ENCODE results near the gene TIPARP.
"Not testable (repeated sequence)": the region's sequence is repeated elsewhere in the genome, so short reads cannot be mapped to it uniquely, and the experiment has no call there.

The TIPARP gene

DNA sequence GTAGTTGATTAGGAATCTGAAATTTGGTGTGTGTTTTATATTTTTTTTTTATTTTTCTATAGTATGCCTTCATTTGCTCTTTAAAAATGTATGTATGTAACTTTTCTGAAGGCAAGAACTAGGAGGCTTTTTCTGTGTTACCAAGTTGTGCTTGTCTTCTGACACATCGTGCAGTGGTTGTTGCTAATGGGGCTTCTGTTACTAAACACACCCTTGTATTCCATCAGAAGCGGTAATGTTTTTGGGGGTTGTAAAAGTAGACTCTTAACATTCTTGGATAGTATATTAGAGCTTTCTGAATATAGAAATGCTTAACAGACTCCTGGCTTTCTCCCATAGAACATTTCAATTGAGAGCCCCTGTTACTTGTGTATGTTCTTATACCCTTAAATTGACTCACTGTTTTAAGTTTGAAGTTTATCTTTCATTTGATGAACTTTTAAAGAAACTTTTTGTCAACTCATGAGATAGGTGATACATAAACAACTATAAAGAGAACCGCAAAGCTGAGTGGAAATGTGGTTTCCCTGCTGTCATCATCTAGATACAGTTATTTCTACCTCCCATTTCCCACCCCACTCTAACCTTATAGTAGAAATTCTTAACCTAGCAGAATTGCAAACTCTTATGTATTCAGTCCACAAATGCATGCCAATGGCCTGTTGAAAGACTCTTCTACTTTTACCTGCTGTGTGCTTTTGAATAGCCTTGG lies 2.5 kb downstream of the TIPARP start:
- peak; percentile 20 for DNase-seq

DNA sequence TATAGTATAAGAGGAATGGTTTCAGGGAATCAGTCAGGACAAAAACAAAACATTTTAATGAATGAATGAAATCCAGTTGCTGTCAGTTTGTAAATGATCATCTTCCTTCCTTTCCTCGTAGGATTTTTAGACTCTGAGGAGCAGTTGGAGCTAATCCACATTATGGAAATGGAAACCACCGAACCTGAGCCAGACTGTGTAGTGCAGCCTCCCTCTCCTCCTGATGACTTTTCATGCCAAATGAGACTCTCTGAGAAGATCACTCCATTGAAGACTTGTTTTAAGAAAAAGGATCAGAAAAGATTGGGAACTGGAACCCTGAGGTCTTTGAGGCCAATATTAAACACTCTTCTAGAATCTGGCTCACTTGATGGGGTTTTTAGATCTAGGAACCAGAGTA lies 3.1 kb downstream of the TIPARP start:
- no peak for DNase-seq

- no peak for DNase-seq
These were observed 3.8 kb downstream of the TIPARP start for GRCh38 chr3:156678197-156678596.

DNA sequence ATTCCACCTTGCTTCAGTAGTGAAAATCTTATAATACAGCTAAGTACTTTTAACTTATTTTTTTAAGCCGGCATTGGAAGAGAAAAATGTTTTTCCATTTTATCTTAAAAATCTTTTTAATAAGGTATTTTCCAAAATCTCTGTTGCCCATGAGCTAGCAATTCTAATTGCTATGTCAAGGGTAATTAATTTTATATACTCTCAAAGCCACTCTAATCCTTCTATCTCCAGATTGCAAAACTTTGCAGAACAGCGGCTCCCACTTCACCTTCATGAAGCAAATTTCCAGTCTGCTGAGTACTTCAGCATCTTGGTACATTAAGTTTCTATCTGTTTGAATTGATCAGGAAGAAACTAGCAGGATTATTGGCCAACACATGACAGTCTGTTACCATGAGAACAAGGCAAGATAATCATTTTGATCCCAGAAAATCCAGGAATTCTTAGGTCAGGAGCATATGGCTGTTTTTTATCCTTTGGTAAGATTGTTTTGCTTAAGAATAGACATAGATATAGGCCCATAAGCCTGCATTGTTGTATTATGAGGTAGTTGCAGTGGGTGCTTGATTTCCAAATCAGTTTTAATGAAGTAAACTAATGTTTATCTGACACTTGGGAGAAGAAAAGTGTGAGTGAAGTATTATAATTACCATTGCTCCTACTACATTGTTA lies 6.0 kb downstream of the TIPARP start:
- no peak for DNase-seq

GRCh38 chr3:156681002-156681401 lies 6.6 kb downstream of the TIPARP start:
- no peak for DNase-seq

DNA sequence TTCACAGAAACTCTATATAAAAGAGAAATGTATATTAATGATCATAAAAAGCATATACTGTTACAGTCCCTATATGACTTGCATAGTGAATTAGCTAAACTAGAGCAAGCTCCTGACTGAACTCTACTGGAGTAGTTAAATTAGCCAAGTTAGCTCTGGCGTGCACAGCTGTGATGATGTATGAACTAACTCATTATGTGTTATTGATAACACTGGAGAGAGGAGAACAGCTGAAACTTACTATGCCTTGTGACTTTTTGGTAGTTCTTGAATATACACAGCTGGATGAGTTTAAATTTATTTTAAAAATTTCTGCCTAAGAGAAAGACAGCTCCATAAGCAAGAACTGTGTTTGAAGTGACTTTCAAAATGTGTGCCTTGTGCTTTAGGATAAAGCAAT lies 8.1 kb downstream of the TIPARP start:
- DNase-seq, result no peak

GRCh38 chr3:156682963-156683362 lies 8.6 kb downstream of the TIPARP start:
- no peak for DNase-seq

GRCh38 chr3:156685198-156685597 lies 10.8 kb downstream of the TIPARP start:
- DNase-seq, result no peak

- DNase-seq, result no peak
These were observed 11.4 kb downstream of the TIPARP start for GRCh38 chr3:156685752-156686151.

- no peak for DNase-seq
These were observed 12.6 kb downstream of the TIPARP start for GRCh38 chr3:156687023-156687422.

DNA sequence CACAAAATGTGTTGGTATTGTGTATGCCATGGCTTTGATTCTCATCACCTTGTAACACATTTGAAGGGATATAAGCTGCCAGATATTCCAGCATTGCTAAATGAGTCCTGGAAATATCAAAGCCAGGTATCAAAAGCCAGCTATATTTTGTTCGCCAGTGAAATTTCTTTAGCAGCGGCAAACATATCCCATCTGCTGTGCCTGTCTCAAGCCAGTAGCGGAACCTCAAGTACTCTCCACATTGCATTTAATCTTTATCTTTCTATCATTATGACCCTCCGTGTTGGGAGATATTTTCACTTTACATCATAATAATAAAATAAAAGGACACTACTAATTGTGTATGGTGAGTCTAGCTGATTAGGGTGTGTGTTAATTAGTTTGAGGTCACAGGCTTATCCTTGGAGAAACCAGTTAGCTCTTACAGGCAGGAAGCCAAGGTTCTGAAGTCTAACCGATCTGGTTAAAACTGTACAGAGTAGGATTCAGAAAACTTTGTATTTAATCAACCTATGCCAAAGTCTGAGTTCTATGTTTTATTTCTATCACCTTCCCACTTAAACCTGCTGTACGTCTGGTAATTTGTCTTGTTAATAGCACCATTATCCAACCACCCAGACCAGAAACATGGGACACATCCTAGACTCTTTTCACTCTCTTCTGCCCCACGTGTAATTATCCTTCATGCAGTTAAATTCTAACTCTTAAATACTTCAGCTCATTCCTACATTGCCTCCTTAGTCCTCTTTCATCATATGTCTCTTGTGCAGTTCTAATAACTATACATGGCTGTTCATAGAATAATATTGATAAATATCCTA lies 14.5 kb downstream of the TIPARP start:
- no peak for DNase-seq

- no peak for DNase-seq
These were observed 15.2 kb downstream of the TIPARP start for GRCh38 chr3:156689608-156690007.

- no peak for DNase-seq
These were observed 17.5 kb downstream of the TIPARP start for GRCh38 chr3:156691920-156692319.

DNA sequence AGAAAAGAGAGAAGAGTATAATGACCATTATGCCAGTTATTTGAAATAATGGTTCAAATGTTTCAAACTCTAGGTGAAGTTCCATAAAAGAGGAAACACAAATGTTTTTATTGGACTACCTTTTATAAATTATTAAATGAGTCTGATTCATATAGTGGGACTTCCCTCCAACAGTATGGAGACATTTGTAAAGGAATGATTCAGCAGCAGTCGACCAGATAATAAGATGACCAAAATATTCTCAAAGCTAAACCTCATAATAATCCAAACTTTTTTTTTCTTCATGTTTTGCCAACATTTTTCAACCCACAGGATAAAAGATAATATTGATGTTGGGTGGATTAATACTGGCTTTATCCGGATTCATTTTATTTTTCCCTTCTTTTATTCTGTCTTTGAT lies 18.8 kb downstream of the TIPARP start:
- DNase-seq, result no peak

DNA sequence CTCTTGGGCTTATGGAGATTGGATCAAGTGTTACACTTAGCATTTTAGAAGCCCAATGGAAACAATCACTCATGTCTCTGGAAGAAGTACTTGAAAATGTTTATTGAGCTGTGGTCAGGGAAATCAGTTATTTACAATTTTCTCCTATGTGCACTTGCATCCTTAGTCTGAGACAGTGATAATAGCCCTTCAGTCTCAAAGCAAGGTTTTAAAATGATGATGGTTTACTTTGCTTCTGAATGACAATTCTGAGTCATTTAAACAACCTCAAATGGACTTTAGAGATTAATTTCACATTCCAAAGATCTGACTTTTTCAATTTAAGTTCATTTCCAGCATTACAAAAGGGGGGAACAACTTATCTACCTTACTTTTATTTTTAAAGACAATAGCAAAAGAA lies 20.1 kb downstream of the TIPARP start:
- no peak for DNase-seq

DNA sequence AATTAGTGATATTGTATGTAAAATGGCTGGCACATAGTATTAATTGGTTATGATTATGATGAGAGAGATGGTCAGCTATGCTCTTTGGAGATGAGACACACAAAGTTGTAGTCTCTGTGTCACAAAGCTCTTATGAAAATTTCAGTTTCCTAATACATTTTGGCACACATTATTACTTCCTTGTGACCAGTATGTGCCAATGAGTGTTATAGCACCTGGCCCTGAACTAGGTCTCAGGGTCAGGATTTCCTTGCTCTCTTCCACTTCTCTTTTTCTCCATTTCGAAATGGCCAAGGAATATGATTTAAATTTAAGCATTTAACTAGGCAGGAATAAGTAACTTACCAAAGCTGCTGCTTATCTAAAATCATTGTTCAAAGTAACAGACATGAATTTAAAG lies 28.0 kb downstream of the TIPARP start:
- DNase-seq, result no peak

DNA sequence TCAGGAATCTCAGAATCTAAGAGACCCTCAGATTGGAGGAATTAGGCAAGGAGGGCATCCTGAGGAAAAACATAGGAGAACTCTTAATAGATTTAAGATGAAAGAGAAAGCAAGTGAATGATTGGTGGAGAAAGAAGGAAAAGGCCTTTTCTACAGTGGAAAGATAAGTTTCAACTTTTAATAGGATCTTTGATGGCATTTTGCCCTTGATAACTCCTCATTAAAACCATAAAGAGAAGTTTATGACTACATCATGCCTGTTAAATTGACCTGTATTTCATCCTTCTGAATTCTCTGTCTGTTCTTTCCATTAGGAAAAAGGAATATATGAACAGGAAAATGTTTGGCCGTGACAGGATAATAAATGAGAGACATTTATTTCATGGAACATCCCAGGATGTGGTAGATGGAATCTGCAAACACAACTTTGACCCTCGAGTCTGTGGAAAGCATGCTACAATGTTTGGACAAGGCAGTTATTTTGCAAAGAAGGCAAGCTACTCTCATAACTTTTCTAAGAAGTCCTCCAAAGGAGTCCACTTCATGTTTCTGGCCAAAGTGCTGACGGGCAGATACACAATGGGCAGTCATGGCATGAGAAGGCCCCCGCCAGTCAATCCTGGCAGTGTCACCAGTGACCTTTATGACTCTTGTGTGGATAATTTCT lies 30.1 kb downstream of the TIPARP start:
- no peak for DNase-seq

- DNase-seq, result no peak
These were observed 31.6 kb downstream of the TIPARP start for GRCh38 chr3:156705761-156706616.

DNA sequence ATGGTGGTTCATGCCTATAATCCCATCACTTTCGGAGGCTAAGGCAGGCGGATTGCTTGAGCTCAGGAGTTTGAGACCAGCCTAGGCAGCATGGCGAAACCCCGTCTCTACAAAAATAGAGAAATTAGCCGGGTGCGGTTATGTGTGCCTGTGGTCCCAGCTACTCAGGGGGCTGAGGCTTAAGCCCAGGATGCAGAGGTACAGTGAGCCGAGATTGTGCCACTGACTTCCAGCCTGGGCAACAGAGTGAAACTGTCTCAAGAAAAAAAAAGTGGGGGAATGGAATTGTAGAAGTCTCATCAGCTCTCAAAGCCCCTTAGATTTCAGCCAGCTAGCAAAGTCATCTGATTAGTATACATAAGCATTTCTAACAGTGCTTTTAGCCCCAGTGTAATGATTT lies 33.2 kb downstream of the TIPARP start:
- no peak for DNase-seq

GRCh38 chr3:156710429-156710828 lies 36.0 kb downstream of the TIPARP start:
- DNase-seq, result no peak

DNA sequence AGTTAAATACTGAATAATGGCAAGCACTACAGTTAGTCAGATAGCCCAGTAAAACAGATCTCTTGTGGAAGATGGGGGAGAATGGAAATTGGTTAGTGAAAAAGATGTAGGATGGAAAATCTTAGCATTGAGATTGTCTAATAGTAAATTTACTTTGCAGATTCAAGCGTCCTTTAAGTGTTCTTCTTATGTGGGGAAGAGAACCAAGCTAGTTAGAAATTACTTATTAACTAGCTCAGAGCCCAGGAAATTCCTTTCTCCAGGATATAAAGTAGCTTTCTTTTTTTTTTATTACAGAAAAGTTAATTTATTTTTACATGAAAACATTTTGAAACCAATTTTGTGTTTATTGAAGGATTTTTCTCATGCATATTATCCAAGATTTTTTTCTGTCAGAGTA lies 36.7 kb downstream of the TIPARP start:
- DNase-seq, result no peak

DNA sequence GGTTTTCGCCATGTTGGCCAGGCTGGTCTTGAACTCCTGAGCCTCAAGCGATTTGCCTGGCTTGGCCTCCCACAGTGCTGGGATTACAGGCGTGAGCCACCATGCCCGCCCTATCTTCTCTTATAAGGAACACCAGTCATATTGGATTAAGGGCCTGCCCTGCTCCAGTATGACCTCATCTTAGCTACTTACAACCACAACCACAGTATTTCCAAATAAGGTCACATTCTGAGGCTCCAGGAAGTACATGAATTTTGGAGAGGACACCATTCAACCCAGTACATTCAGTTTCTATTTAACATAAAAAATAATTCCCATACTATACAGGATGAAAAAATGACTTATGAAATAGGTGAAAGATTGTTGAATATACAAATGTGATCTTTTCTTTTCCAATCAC lies 37.6 kb downstream of the TIPARP start:
- DNase-seq, result not testable (repeated sequence)
